Fibroblast of lung (primary cell): Measurements from ENCODE around the gene GIMD1.

ENCODE experiments used
- EZH2 ChIP-seq: IDR thresholded peaks from 2 replicates; pipeline ENCODE4 v1.5.1; 2012; ENCODE audit warnings: low read length, control low read depth, mild to moderate bottlenecking; ENCODE audit errors: missing control alignments
- TF ChIP-seq, protein P1 (sequence below), 2 donors: IDR thresholded peaks in 1 of 2; conservative IDR thresholded peaks in 1 of 2; 1 replicate in 1 of 2; 2 replicates in 1 of 2; pipeline ENCODE4 v1.5.1; 2011 to 2012; ENCODE audit warnings: low read length in 2 of 2, control low read depth in 1 of 2, inconsistent platforms in 1 of 2, low read depth in 1 of 2, mild to moderate bottlenecking in 1 of 2

DNA sequence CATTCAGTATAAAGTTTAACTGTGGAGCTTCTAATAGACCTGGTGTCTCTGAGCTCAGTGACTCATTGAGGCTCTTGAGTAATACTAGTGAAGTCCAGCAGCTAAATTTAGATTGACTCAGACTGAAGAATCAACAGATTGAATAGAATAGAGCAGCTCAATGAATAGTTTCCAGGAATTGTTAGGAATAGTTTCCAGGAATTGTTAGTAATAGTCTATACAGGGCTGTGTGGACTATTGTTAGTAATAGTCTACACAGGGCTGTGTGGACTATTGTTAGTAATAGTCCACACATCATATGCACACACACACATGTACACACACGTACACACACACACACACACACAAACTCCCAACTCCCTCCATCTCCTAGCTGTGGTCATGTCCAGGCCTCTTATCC, 3.0 kb downstream of the GIMD1 start:
- TF ChIP-seq, protein P1, sequence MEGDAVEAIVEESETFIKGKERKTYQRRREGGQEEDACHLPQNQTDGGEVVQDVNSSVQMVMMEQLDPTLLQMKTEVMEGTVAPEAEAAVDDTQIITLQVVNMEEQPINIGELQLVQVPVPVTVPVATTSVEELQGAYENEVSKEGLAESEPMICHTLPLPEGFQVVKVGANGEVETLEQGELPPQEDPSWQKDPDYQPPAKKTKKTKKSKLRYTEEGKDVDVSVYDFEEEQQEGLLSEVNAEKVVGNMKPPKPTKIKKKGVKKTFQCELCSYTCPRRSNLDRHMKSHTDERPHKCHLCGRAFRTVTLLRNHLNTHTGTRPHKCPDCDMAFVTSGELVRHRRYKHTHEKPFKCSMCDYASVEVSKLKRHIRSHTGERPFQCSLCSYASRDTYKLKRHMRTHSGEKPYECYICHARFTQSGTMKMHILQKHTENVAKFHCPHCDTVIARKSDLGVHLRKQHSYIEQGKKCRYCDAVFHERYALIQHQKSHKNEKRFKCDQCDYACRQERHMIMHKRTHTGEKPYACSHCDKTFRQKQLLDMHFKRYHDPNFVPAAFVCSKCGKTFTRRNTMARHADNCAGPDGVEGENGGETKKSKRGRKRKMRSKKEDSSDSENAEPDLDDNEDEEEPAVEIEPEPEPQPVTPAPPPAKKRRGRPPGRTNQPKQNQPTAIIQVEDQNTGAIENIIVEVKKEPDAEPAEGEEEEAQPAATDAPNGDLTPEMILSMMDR (conservative IDR thresholded peaks at IDR 0.05 in 1 of 2, IDR thresholded peaks at IDR 0.05 in 1 of 2; ENCODE audit: low read depth in 1 of 2, low read length in 2 of 2), result no peak
- TF ChIP-seq EZH2, result no peak
